Transverse colon (tissue), 4 donors: ENCODE measurements around the gene CCT3. TPM values are rescaled to one million over a fixed set of nuclear protein-coding genes. Genes with fewer than 3 reads are reported as not detected.

Source experiments
- DNase-seq: peaks from one replicate; pipeline ENCODE4 v3.0.0-alpha.2; 2019
- H3K27ac ChIP-seq, 4 donors: fragments of 200-600 bp; sonication (generic); 2 replicates each; pipeline ENCODE4 v1.5.1; 2016 to 2018; ENCODE audit warnings: inconsistent platforms in 4 of 4
- H3K27me3 ChIP-seq: fragments of 200-600 bp; sonication (generic); 2 replicates; pipeline ENCODE4 v1.5.1; 2017; ENCODE audit warnings: inconsistent platforms
- H3K36me3 ChIP-seq, 4 donors: fragments of 200-600 bp; sonication (generic); 2 replicates each; pipeline ENCODE4 v1.5.1; 2017 to 2019; ENCODE audit warnings: inconsistent platforms in 4 of 4
- H3K4me1 ChIP-seq, 4 donors: fragments of 200-600 bp; sonication (generic); 2 replicates each; pipeline ENCODE4 v1.5.1; 2017 to 2020; ENCODE audit warnings: inconsistent platforms in 4 of 4
- H3K4me3 ChIP-seq, 4 donors: fragments of 200-600 bp; sonication (generic); 1 replicate in 1 of 4; 2 replicates in 3 of 4; pipeline versions ENCODE4 v1.5.1 to v1.6.1; 2017 to 2019; ENCODE audit warnings: inconsistent platforms in 4 of 4
- H3K9me3 ChIP-seq, 2 donors: fragments of 200-600 bp; sonication (generic); 2 replicates each; pipeline ENCODE4 v1.5.1; 2017 to 2019; ENCODE audit warnings: inconsistent platforms in 2 of 2
- EP300 ChIP-seq: sonication (generic); formaldehyde crosslinking; IDR thresholded peaks from one replicate; pipeline ENCODE4 v1.6.1; 2017; ENCODE audit warnings: antibody characterized with exemption, low read depth
- POLR2A ChIP-seq: fragments of 450-650 bp; IDR thresholded peaks from one replicate; pipeline ENCODE4 v1.6.1; 2016; ENCODE audit warnings: antibody characterized with exemption, mild to moderate bottlenecking, moderate library complexity
- POLR2AphosphoS5 ChIP-seq, 3 donors: sonication (generic); formaldehyde crosslinking; IDR thresholded peaks; one replicate each; pipeline ENCODE4 v1.6.1; 2016; ENCODE audit warnings: antibody characterized with exemption in 3 of 3
- WGBS, 2 donors: methylation state at CpG; one replicate each; pipeline ENCODE4 v1.1.5; 2018; ENCODE audit warnings: low coverage in 1 of 2; 5-methylcytosine and 5-hydroxymethylcytosine counted together
- in situ Hi-C, 4 donors: fragments of 200-750 bp; cut with MboI; loops; one replicate each; pipeline versions ENCODE4 v1.15.0 to v1.15.1; 2017; ENCODE audit warnings: low sequenced_read_pairs in 3 of 4, low pct_ligation_motif_present in 1 of 4, low pct_unique_long_range_greater_than_20kb in 1 of 4
- intact Hi-C: fragments of 100-400 bp; cut with DNase I; formaldehyde crosslinking; loops from one replicate; pipeline ENCODE4 v1.15.1; 2023; ENCODE audit warnings: low total_unique reads
- total RNA-seq, 4 donors: library from RNA; depleted of rRNA; stranded (reverse); fragments of >200 nt; gene quantifications; one replicate each; pipeline ENCODE4 v1.1.0, GENCODE V29; 2016
- TF ChIP-seq, protein P1 (sequence below), 5 experiments: fragments of 200-600 bp in 3 of 5; fragments of 450-650 bp in 2 of 5; sonication (generic) in 3 of 5; IDR thresholded peaks; 1 replicate in 2 of 5; 2 replicates in 3 of 5; pipeline ENCODE4 v1.5.1; 2016 to 2017; ENCODE audit warnings: antibody characterized with exemption in 5 of 5, inconsistent platforms in 3 of 5, mild to moderate bottlenecking in 2 of 5, moderate library complexity in 1 of 5

The CCT3 gene
- total RNA-seq, 4 donors from 2014 or later, result 55.1 to 145 (median 90.7) TPM

GRCh38 chr1:156276532-156276931 is 61.6 kb downstream of the CCT3 start:
- Histone ChIP-seq H3K9me3 (no peaks in the 10 kb centered on the region), H3K27me3 (no peaks in the 10 kb centered on the region), H3K4me1 (peaks cover 4 to 20% (median 6%) of the 10 kb centered on the region in 4 donors), H3K4me3 (no peak overlapping the region), H3K27ac (no peak overlapping the region), H3K36me3 (peaks cover 0 to 66% (median 31%) of the 10 kb centered on the region in 4 donors)
- TF ChIP-seq POLR2A (no peak), EP300 (no peak), POLR2AphosphoS5 (IDR thresholded peaks at IDR 0.05) (no peak)
- TF ChIP-seq, protein P1, sequence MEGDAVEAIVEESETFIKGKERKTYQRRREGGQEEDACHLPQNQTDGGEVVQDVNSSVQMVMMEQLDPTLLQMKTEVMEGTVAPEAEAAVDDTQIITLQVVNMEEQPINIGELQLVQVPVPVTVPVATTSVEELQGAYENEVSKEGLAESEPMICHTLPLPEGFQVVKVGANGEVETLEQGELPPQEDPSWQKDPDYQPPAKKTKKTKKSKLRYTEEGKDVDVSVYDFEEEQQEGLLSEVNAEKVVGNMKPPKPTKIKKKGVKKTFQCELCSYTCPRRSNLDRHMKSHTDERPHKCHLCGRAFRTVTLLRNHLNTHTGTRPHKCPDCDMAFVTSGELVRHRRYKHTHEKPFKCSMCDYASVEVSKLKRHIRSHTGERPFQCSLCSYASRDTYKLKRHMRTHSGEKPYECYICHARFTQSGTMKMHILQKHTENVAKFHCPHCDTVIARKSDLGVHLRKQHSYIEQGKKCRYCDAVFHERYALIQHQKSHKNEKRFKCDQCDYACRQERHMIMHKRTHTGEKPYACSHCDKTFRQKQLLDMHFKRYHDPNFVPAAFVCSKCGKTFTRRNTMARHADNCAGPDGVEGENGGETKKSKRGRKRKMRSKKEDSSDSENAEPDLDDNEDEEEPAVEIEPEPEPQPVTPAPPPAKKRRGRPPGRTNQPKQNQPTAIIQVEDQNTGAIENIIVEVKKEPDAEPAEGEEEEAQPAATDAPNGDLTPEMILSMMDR (IDR thresholded peaks at IDR 0.05), result no peak
- in situ Hi-C loops, result no loop called here
- no peak for DNase-seq
- intact Hi-C loops, result no loop called here

DNA sequence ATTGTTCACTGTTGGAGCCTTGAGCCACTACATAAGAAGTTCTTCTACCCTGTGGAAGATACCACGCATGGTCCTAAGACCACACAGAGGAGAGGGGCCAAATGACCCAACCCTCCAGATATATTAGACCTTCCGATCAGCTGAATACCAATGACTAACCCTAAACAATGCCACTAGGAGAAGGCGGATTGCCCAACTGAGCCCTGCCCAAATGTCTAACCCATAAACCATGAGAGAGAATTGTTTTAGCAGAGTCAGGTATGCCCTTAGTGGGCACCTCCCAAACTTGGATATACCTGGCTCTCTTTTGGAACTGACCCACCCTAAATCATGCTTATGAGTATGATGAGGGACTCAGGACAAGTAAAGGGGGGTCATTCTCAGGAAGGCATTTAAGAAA is 67.8 kb downstream of the CCT3 start:
- DNase-seq, result no peak
- peaks cover 0 to 93% (median 46%) of the 10 kb centered on the region in 4 donors for H3K36me3 ChIP-seq
- no peaks in the 10 kb centered on the region for H3K9me3 ChIP-seq
- H3K4me3 ChIP-seq, result no peak overlapping the region
- TF ChIP-seq POLR2A, result no peak
- TF ChIP-seq POLR2AphosphoS5 (IDR thresholded peaks at IDR 0.05), result no peak
- TF ChIP-seq, protein P1 (IDR thresholded peaks at IDR 0.05), result no peak
- TF ChIP-seq EP300, result no peak
- no peak overlapping the region for H3K27ac ChIP-seq
- no peaks in the 10 kb centered on the region for H3K4me1 ChIP-seq
- 95% methylated on average over 3 of the region's 3 CpGs; no CpG with 5 or more reads in 1 of the 2 donors for WGBS, 2 donors
- H3K27me3 ChIP-seq, result no peaks in the 10 kb centered on the region
- intact Hi-C loops, result no loop called here
- in situ Hi-C loops, result no loop called here

DNA sequence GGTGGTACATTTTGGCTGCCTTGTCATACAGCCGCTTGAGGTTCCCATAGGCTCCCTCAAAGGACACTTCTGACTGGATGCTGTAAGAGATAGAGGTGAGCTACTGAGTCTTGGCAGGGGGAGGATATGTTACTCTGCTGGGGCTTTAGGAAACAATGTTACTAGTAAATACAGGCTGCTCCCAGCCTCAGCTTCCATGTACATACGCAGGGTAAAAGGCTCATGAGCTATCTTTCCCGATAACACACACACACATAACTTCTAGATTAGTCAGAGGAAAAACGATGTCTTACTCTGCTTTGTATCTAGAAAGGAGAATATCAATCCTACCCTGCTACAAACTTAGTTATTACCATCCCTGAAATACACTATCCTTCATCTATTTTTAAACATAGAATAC is 69.8 kb downstream of the CCT3 start:
- WGBS, 2 donors, result 75 to 81% methylated on average over 3 to 4 of the region's 4 CpGs
- H3K27me3 ChIP-seq, result no peaks in the 10 kb centered on the region
- intact Hi-C loops (no loop called here), in situ Hi-C loops (no loop called here)
- no peak overlapping the region for H3K27ac ChIP-seq
- H3K36me3 ChIP-seq, result peaks cover 0 to 91% (median 43%) of the 10 kb centered on the region in 4 donors
- DNase-seq, result no peak
- no peak overlapping the region for H3K4me3 ChIP-seq
- no peaks in the 10 kb centered on the region for H3K4me1 ChIP-seq
- TF ChIP-seq POLR2AphosphoS5 (IDR thresholded peaks at IDR 0.05) (no peak), EP300 (no peak), POLR2A (no peak)
- TF ChIP-seq, protein P1 (IDR thresholded peaks at IDR 0.05), result no peak
- no peaks in the 10 kb centered on the region for H3K9me3 ChIP-seq

DNA sequence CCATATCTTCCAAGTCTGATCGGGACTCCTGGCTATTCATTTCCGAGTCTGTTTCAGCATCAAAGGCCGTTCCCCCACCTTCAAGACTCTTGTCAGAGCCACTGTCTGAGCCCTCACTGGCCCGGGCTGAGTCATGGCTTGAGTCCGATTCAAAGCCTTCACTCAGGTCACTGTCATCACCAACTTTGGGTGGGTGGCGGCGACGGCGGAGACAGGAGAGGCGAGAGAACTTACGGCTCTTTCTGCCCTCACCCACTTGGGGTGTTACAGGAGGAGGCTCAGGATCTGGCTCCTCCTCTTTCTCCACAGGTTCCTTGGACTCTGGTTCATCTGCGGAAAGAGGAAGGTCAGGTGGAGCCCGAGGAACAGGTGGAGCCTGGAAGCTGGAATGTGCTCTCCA is 72.0 kb downstream of the CCT3 start:
- in situ Hi-C loops, result no loop called here
- TF ChIP-seq, protein P1 (IDR thresholded peaks at IDR 0.05), result no peak
- no peak for TF ChIP-seq POLR2AphosphoS5 (IDR thresholded peaks at IDR 0.05)

More for the DNA sequence above, 72.0 kb downstream of the CCT3 start:
- DNase-seq, result no peak
- H3K4me1 ChIP-seq, result no peaks in the 10 kb centered on the region
- no peak overlapping the region for H3K4me3 ChIP-seq
- WGBS, 2 donors, result 87 to 92% methylated on average over 3 to 13 of the region's 13 CpGs
- H3K27me3 ChIP-seq, result no peaks in the 10 kb centered on the region
- H3K27ac ChIP-seq, result no peak overlapping the region
- intact Hi-C loops, result no loop called here
- H3K9me3 ChIP-seq, result no peaks in the 10 kb centered on the region
- peaks cover 0 to 87% (median 36%) of the 10 kb centered on the region in 4 donors for H3K36me3 ChIP-seq
